ENCODE data around the gene CEL.

- no peak for TF ChIP-seq POLR2A (IDR thresholded peaks at IDR 0.05; ENCODE audit: low read depth, low read length)
- TF ChIP-seq POLR2AphosphoS5 (IDR thresholded peaks at IDR 0.05; ENCODE audit: low read depth, low read length), result no peak
- no peak for TF ChIP-seq TAF1 (IDR thresholded peaks at IDR 0.05; ENCODE audit: low read depth, low read length)
- no peak for TF ChIP-seq SPI1 (IDR thresholded peaks at IDR 0.05; ENCODE audit: low read depth, low read length)
- TF ChIP-seq PAX5 (IDR thresholded peaks at IDR 0.05; ENCODE audit: insufficient read depth, low read length, severe bottlenecking), result no peak
- no peak for TF ChIP-seq POU2F2 (IDR thresholded peaks at IDR 0.05; ENCODE audit: low read depth, low read length)
Measured at GRCh38 chr9:133060417-133060841, 1.4 kb upstream of the CEL start.

All from GM12891 (cell line).